SK-N-SH (cell line): ENCODE data around the gene PRR11. TPM values are rescaled to one million over a fixed set of nuclear protein-coding genes. Genes with fewer than 3 reads are reported as not detected.

ENCODE experiments used
- CTCF ChIA-PET: fragments of 300-600, 350-600 bp; formaldehyde crosslinking; extraction: SDS; loops from one replicate; lab custom pipeline; 2021; lab: Yijun Ruan, JAX
- POLR2A ChIA-PET: fragments of 350-600 bp; sonication (Branson Sonifier 250); formaldehyde crosslinking; extraction: SDS; loops from one replicate; lab custom pipeline; 2020; ENCODE audit warnings: antibody characterized with exemption, inconsistent platforms; lab: Yijun Ruan, JAX
- DNase-seq: peaks from one replicate; pipeline ENCODE4 v3.0.0; 2012
- H2AFZ ChIP-seq: fragments of 200-600 bp; sonication (generic); 2 replicates; pipeline ENCODE4 v1.8.1; 2016; ENCODE audit warnings: antibody characterized with exemption, mild to moderate bottlenecking, low read depth
- H3F3A ChIP-seq: fragments of 200-600 bp; sonication (generic); replicated peaks from 2 replicates; pipeline ENCODE3; 2016; ENCODE audit warnings: antibody characterized with exemption, mild to moderate bottlenecking; ENCODE audit not compliant: insufficient read depth
- H3K27ac ChIP-seq, 2 experiments: fragments of 200-500 bp in 1 of 2; fragments of 200-600 bp in 1 of 2; sonication (Bioruptor generic) in 1 of 2; sonication (generic), shearing (Covaris generic) in 1 of 2; 2 replicates each; pipeline versions ENCODE4 v1.5.1 to v1.6.1; 2014 to 2016; ENCODE audit warnings: low read depth in 2 of 2, inconsistent platforms in 1 of 2, low read length in 1 of 2, mild to moderate bottlenecking in 1 of 2, mixed read lengths in 1 of 2
- H3K27me3 ChIP-seq: fragments of 200-600 bp; sonication (generic), shearing (Covaris generic); 2 replicates; pipeline ENCODE4 v1.6.1; 2016; ENCODE audit warnings: mixed run types; ENCODE audit not compliant: insufficient read depth
- H3K36me3 ChIP-seq, 2 experiments: fragments of 200-500 bp in 1 of 2; fragments of 200-600 bp in 1 of 2; sonication (Bioruptor generic) in 1 of 2; sonication (generic) in 1 of 2; replicated peaks in 1 of 2; 2 replicates each; pipeline versions ENCODE3 to v1.5.1; 2014 to 2016; ENCODE audit warnings: low read length in 1 of 2, mild to moderate bottlenecking in 1 of 2; ENCODE audit not compliant: insufficient read depth in 2 of 2, control insufficient read depth in 1 of 2
- H3K4me1 ChIP-seq, 2 experiments: fragments of 200-500 bp in 1 of 2; fragments of 200-600 bp in 1 of 2; sonication (Bioruptor generic) in 1 of 2; sonication (generic), shearing (Covaris generic) in 1 of 2; 2 replicates each; pipeline versions ENCODE4 v1.5.1 to v1.6.1; 2014 to 2016; ENCODE audit warnings: low read depth in 1 of 2, low read length in 1 of 2, mixed run types in 1 of 2; ENCODE audit not compliant: insufficient read depth in 2 of 2, control insufficient read depth in 1 of 2
- H3K4me2 ChIP-seq: fragments of 200-600 bp; sonication (generic), shearing (Covaris generic); 2 replicates; pipeline ENCODE4 v1.6.1; 2017; ENCODE audit warnings: mixed run types
- H3K4me3 ChIP-seq, 2 experiments: fragments of 200-500 bp in 1 of 2; fragments of 200-600 bp in 1 of 2; sonication (Bioruptor generic) in 1 of 2; sonication (generic), shearing (Covaris generic) in 1 of 2; 2 replicates each; pipeline versions ENCODE4 v1.5.1 to v1.8.1; 2014 to 2016; ENCODE audit warnings: low read depth in 2 of 2, inconsistent platforms in 1 of 2, low read length in 1 of 2, mild to moderate bottlenecking in 1 of 2, mixed read lengths in 1 of 2, moderate library complexity in 1 of 2
- H3K79me2 ChIP-seq: fragments of 200-600 bp; sonication (generic); 2 replicates; pipeline ENCODE4 v1.8.1; 2017; ENCODE audit warnings: mild to moderate bottlenecking; ENCODE audit not compliant: insufficient read depth
- H3K9ac ChIP-seq: fragments of 200-600 bp; sonication (generic); 2 replicates; pipeline ENCODE4 v1.6.1; 2017; ENCODE audit warnings: mixed run types
- H3K9me2 ChIP-seq: fragments of 200-600 bp; sonication (generic); 2 replicates; pipeline ENCODE4 v1.6.1; 2017; ENCODE audit warnings: mixed run types
- H3K9me3 ChIP-seq: fragments of 200-600 bp; sonication (generic); 2 replicates; pipeline ENCODE4 v1.6.1; 2017; ENCODE audit warnings: mixed run types, mild to moderate bottlenecking, moderate library complexity
- H4K20me1 ChIP-seq: fragments of 200-600 bp; sonication (generic); 2 replicates; pipeline ENCODE4 v1.6.1; 2017; ENCODE audit warnings: mild to moderate bottlenecking, mixed run types; ENCODE audit not compliant: insufficient read depth
- EZH2phosphoT487 ChIP-seq: fragments of 200-600 bp; sonication (generic); IDR thresholded peaks from 2 replicates; pipeline ENCODE4 v1.6.1; 2017; ENCODE audit warnings: low read depth, mixed run types, mild to moderate bottlenecking, antibody characterized with exemption, moderate library complexity, borderline replicate concordance
- FOXJ3 ChIP-seq: sonication (generic); formaldehyde crosslinking; IDR thresholded peaks from 2 replicates; pipeline ENCODE4 v1.5.1; 2020; ENCODE audit warnings: mild to moderate bottlenecking, missing genetic modification reagents
- GABPA ChIP-seq: IDR thresholded peaks from 2 replicates; pipeline ENCODE4 v1.4.0; 2012; ENCODE audit warnings: low read depth, mild to moderate bottlenecking
- GATA2 ChIP-seq: sonication (generic); formaldehyde crosslinking; IDR thresholded peaks from 2 replicates; pipeline ENCODE4 v1.5.0; 2020; ENCODE audit warnings: mild to moderate bottlenecking, missing genetic modification reagents
- IRF3 ChIP-seq: fragments of 150-350 bp; IDR thresholded peaks from 2 replicates; pipeline ENCODE4 v1.6.1; 2016; ENCODE audit warnings: mild to moderate bottlenecking, low read depth, low read length
- JUND ChIP-seq: IDR thresholded peaks from 2 replicates; pipeline ENCODE4 v1.4.0; 2012
- MAX ChIP-seq: IDR thresholded peaks from 2 replicates; pipeline ENCODE4 v1.4.0; 2012; ENCODE audit warnings: low read depth
- MEF2A ChIP-seq: IDR thresholded peaks from 2 replicates; pipeline ENCODE4 v1.4.0; 2012; ENCODE audit warnings: low read depth, borderline replicate concordance
- MXI1 ChIP-seq: IDR thresholded peaks from 2 replicates; pipeline ENCODE4 v1.6.1; 2012; ENCODE audit warnings: mild to moderate bottlenecking, low read depth, low read length, improper control_type of control experiment
- NFIC ChIP-seq: IDR thresholded peaks from 2 replicates; pipeline ENCODE4 v1.4.0; 2012; ENCODE audit warnings: borderline replicate concordance
- NRF1 ChIP-seq: IDR thresholded peaks from 2 replicates; pipeline ENCODE4 v1.6.1; 2012; ENCODE audit warnings: low read depth, mild to moderate bottlenecking, low read length
- RFX5 ChIP-seq: IDR thresholded peaks from 2 replicates; pipeline ENCODE4 v1.6.1; 2012; ENCODE audit warnings: mild to moderate bottlenecking, improper control_type of control experiment, low read length
- RXRA ChIP-seq: IDR thresholded peaks from 2 replicates; pipeline ENCODE4 v1.4.0; 2012; ENCODE audit warnings: low read depth, mild to moderate bottlenecking, borderline replicate concordance
- SIN3A ChIP-seq: IDR thresholded peaks from 2 replicates; pipeline ENCODE4 v1.6.1; 2012; ENCODE audit warnings: low read depth, mild to moderate bottlenecking, low read length, moderate library complexity, borderline replicate concordance
- TCF12 ChIP-seq: IDR thresholded peaks from 2 replicates; pipeline ENCODE4 v1.4.0; 2012
- TEAD4 ChIP-seq: IDR thresholded peaks from 2 replicates; pipeline ENCODE4 v1.4.0; 2012; ENCODE audit warnings: mild to moderate bottlenecking, borderline replicate concordance; ENCODE audit not compliant: insufficient read depth
- WGBS: methylation state at CpG from one replicate; pipeline ENCODE4 v1.1.6; 2017; ENCODE audit warnings: low lambda C conversion rate; 5-methylcytosine and 5-hydroxymethylcytosine counted together
- polyA plus RNA-seq, 3 experiments: library from polyadenylated mRNA; depleted of rRNA; stranded (reverse); fragments of >200 nt; gene quantifications; 2 replicates each; pipeline ENCODE4 v1.2.3, GENCODE V29; 2012
- TF ChIP-seq, protein P1 (sequence below): fragments of 200-600 bp; sonication (generic); IDR thresholded peaks from 2 replicates; pipeline ENCODE4 v1.6.1; 2017; ENCODE audit warnings: antibody characterized with exemption, mild to moderate bottlenecking, moderate library complexity
- TF ChIP-seq, protein P2 (sequence below): IDR thresholded peaks from 2 replicates; pipeline ENCODE4 v1.4.0; 2012; ENCODE audit warnings: low read depth, borderline replicate concordance

The PRR11 gene
- polyA plus RNA-seq, 1 of the 3 experiments (the other 2 are of a cell fraction), result 25.8 TPM

- CTCF ChIA-PET, result interaction anchor here (1.2 to 2.3 kb wide), 3 partner anchors 9 to 17 kb away, joined by 3 to 8 read pairs (median 4); no protein-coding TSS in a partner anchor
- H3K4me1 ChIP-seq, result peaks cover 13 to 23% of the 10 kb centered on the region in 2 experiments; a peak in 3 of 4 replicates
- POLR2A ChIA-PET, result interaction anchor here (0.6 to 1.4 kb wide), 2 partner anchors 48 to 1147 kb away, joined by 3 to 8 read pairs; partner anchors contain the start of gene TRIM37
Observed at GRCh38 chr17:59154292-59154720, 1.2 kb upstream of the PRR11 start.

GRCh38 chr17:59154721-59155438 lies 666 bp upstream of the PRR11 start, which contains the start of gene SKA2:
Gene SKA2 (minus strand): TSS chr17:59155186. CDS start chr17:59155163, 23 bp downstream.
- H4K20me1 ChIP-seq, result no peaks in the 10 kb centered on the region
- DNase-seq, result peak; percentile 85
- ChIA-PET POLR2A (interaction anchor here (0.8 to 1.4 kb wide), 5 partner anchors 48 to 636 kb away, joined by 3 to 8 read pairs (median 3); partner anchors contain the start of genes SMG8 and TRIM37), CTCF (interaction anchor here (0.9 to 2.3 kb wide), 6 partner anchors 10 to 636 kb away, joined by 3 to 8 read pairs (median 4); partner anchors contain the start of gene GDPD1)
- H3K27me3 ChIP-seq, result no peaks in the 10 kb centered on the region
- peak within 1 kb of the TSS; percentile 82 for H2AFZ ChIP-seq
- WGBS, result 2% methylated on average over 39 of the region's 39 CpGs
- H3K9me2 ChIP-seq, result no peaks in the 10 kb centered on the region
- H3K36me3 ChIP-seq, result peaks cover 0 to 4% of the 10 kb centered on the region in 2 experiments
- peak within 1 kb of the TSS; percentile 89 for H3K4me2 ChIP-seq
- H3K9ac ChIP-seq, result peak within 1 kb of the TSS; percentile 87
- peaks cover 13 to 17% of the 10 kb centered on the region in 2 experiments; a peak in 3 of 4 replicates for H3K4me1 ChIP-seq
- H3K9me3 ChIP-seq, result no peaks in the 10 kb centered on the region
- H3K4me3 ChIP-seq, result peak within 1 kb of the TSS; percentile 80 to 81
- peaks cover 86% of the 10 kb centered on the region for H3K79me2 ChIP-seq
- H3K27ac ChIP-seq, result peak within 1 kb of the TSS; percentile 85 to 95
- peaks cover 34% of the 10 kb centered on the region for H3F3A ChIP-seq
- TF ChIP-seq EZH2phosphoT487 (no peak), MAX (peak; percentile 58), MXI1 (peak; percentile 65), NRF1 (no peak), TCF12 (no peak; the same call in 1 of the 2 replicates), MEF2A (no peak), RFX5 (peak; percentile 94), SIN3A (peak; percentile 85), GATA2 (CRISPR knock-in tag) (no peak), FOXJ3 (CRISPR knock-in tag) (no peak), NFIC (no peak), RXRA (peak; percentile 16; the same call in 1 of the 2 replicates), IRF3 (peak; percentile 99), TEAD4 (peak; percentile 97)
- TF ChIP-seq, protein P1, sequence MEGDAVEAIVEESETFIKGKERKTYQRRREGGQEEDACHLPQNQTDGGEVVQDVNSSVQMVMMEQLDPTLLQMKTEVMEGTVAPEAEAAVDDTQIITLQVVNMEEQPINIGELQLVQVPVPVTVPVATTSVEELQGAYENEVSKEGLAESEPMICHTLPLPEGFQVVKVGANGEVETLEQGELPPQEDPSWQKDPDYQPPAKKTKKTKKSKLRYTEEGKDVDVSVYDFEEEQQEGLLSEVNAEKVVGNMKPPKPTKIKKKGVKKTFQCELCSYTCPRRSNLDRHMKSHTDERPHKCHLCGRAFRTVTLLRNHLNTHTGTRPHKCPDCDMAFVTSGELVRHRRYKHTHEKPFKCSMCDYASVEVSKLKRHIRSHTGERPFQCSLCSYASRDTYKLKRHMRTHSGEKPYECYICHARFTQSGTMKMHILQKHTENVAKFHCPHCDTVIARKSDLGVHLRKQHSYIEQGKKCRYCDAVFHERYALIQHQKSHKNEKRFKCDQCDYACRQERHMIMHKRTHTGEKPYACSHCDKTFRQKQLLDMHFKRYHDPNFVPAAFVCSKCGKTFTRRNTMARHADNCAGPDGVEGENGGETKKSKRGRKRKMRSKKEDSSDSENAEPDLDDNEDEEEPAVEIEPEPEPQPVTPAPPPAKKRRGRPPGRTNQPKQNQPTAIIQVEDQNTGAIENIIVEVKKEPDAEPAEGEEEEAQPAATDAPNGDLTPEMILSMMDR, result 0 out of 2 replicates have a peak, but pooled peaks have one; percentile 14
- TF ChIP-seq, protein P2, sequence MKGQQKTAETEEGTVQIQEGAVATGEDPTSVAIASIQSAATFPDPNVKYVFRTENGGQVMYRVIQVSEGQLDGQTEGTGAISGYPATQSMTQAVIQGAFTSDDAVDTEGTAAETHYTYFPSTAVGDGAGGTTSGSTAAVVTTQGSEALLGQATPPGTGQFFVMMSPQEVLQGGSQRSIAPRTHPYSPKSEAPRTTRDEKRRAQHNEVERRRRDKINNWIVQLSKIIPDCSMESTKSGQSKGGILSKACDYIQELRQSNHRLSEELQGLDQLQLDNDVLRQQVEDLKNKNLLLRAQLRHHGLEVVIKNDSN, result no peak

More at GRCh38 chr17:59154292-59154720, 1.2 kb upstream of the PRR11 start:
- Histone ChIP-seq H3K9ac (peak overlapping the region; percentile 87), H2AFZ (peak overlapping the region; percentile 76), H3K27ac (peak overlapping the region; percentile 85 to 95), H3K27me3 (no peaks in the 10 kb centered on the region), H3K79me2 (peaks cover 86% of the 10 kb centered on the region), H3K36me3 (peaks cover 0 to 4% of the 10 kb centered on the region in 2 experiments), H3K9me2 (no peaks in the 10 kb centered on the region), H3F3A (peaks cover 40% of the 10 kb centered on the region), H3K4me3 (peak overlapping the region; percentile 80 to 81), H3K4me2 (peak overlapping the region; percentile 89), H3K9me3 (no peaks in the 10 kb centered on the region), H4K20me1 (no peaks in the 10 kb centered on the region)
- 2% methylated on average over 25 of the region's 25 CpGs for WGBS
- peak; percentile 53 for DNase-seq
- TF ChIP-seq GABPA, result no peak
- peak; percentile 68; the same call in 1 of the 2 replicates for TF ChIP-seq MXI1
- no peak for TF ChIP-seq NRF1
- TF ChIP-seq NFIC, result no peak
- TF ChIP-seq JUND, result no peak
- no peak for TF ChIP-seq IRF3
